ENCODE measurements around the gene MEGF8.

DNA sequence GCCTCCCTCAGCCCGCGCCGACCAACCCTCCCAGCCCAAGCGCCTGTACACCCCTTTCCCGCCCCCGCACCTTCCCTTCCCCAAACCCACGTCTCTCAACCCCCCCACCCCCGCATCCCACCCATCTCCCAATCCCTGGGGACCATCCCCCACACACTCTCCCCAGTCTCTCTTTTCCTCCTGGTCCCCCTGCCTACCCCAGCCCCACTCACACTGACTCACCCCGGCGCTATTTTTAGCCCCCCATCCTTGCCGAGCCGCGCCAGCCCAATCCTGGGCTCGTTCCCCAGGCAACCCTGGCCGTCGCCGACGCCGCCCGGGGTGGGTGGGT, 44.7 kb upstream of the MEGF8 start:
- TF ChIP-seq, protein P1, sequence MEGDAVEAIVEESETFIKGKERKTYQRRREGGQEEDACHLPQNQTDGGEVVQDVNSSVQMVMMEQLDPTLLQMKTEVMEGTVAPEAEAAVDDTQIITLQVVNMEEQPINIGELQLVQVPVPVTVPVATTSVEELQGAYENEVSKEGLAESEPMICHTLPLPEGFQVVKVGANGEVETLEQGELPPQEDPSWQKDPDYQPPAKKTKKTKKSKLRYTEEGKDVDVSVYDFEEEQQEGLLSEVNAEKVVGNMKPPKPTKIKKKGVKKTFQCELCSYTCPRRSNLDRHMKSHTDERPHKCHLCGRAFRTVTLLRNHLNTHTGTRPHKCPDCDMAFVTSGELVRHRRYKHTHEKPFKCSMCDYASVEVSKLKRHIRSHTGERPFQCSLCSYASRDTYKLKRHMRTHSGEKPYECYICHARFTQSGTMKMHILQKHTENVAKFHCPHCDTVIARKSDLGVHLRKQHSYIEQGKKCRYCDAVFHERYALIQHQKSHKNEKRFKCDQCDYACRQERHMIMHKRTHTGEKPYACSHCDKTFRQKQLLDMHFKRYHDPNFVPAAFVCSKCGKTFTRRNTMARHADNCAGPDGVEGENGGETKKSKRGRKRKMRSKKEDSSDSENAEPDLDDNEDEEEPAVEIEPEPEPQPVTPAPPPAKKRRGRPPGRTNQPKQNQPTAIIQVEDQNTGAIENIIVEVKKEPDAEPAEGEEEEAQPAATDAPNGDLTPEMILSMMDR (IDR thresholded peaks at IDR 0.05; ENCODE audit: low read depth, low read length, missing input control): no peak
- TF ChIP-seq, protein P2, sequence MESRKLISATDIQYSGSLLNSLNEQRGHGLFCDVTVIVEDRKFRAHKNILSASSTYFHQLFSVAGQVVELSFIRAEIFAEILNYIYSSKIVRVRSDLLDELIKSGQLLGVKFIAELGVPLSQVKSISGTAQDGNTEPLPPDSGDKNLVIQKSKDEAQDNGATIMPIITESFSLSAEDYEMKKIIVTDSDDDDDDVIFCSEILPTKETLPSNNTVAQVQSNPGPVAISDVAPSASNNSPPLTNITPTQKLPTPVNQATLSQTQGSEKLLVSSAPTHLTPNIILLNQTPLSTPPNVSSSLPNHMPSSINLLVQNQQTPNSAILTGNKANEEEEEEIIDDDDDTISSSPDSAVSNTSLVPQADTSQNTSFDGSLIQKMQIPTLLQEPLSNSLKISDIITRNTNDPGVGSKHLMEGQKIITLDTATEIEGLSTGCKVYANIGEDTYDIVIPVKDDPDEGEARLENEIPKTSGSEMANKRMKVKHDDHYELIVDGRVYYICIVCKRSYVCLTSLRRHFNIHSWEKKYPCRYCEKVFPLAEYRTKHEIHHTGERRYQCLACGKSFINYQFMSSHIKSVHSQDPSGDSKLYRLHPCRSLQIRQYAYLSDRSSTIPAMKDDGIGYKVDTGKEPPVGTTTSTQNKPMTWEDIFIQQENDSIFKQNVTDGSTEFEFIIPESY (IDR thresholded peaks at IDR 0.05): no peak
- TF ChIP-seq, protein P3, sequence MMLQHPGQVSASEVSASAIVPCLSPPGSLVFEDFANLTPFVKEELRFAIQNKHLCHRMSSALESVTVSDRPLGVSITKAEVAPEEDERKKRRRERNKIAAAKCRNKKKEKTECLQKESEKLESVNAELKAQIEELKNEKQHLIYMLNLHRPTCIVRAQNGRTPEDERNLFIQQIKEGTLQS (IDR thresholded peaks at IDR 0.05): no peak
- TF ChIP-seq EGR1 (IDR thresholded peaks at IDR 0.05; ENCODE audit: low read depth in 2 of 2) (no peak), GABPA (IDR thresholded peaks at IDR 0.05 in 1 of 2, conservative IDR thresholded peaks at IDR 0.05 in 1 of 2) (no peak), TAF1 (conservative IDR thresholded peaks at IDR 0.05) (no peak), YY1 (IDR thresholded peaks at IDR 0.05) (no peak), JUND (IDR thresholded peaks at IDR 0.05) (no peak), RAD21 (IDR thresholded peaks at IDR 0.05) (no peak), NR2F2 (IDR thresholded peaks at IDR 0.05) (no peak), HNF4G (IDR thresholded peaks at IDR 0.05) (no peak)
- TF ChIP-seq, protein P4, sequence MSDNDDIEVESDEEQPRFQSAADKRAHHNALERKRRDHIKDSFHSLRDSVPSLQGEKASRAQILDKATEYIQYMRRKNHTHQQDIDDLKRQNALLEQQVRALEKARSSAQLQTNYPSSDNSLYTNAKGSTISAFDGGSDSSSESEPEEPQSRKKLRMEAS (IDR thresholded peaks at IDR 0.05): no peak
- TF ChIP-seq, protein P5, sequence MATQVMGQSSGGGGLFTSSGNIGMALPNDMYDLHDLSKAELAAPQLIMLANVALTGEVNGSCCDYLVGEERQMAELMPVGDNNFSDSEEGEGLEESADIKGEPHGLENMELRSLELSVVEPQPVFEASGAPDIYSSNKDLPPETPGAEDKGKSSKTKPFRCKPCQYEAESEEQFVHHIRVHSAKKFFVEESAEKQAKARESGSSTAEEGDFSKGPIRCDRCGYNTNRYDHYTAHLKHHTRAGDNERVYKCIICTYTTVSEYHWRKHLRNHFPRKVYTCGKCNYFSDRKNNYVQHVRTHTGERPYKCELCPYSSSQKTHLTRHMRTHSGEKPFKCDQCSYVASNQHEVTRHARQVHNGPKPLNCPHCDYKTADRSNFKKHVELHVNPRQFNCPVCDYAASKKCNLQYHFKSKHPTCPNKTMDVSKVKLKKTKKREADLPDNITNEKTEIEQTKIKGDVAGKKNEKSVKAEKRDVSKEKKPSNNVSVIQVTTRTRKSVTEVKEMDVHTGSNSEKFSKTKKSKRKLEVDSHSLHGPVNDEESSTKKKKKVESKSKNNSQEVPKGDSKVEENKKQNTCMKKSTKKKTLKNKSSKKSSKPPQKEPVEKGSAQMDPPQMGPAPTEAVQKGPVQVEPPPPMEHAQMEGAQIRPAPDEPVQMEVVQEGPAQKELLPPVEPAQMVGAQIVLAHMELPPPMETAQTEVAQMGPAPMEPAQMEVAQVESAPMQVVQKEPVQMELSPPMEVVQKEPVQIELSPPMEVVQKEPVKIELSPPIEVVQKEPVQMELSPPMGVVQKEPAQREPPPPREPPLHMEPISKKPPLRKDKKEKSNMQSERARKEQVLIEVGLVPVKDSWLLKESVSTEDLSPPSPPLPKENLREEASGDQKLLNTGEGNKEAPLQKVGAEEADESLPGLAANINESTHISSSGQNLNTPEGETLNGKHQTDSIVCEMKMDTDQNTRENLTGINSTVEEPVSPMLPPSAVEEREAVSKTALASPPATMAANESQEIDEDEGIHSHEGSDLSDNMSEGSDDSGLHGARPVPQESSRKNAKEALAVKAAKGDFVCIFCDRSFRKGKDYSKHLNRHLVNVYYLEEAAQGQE (IDR thresholded peaks at IDR 0.05): no peak

All from liver (tissue), 3 donors.